Gastrocnemius medialis (tissue), 4 donors: ENCODE measurements around the gene TRIM43. TPM values are rescaled to one million over a fixed set of nuclear protein-coding genes. Genes with fewer than 3 reads are reported as not detected.
"Not testable (repeated sequence)": the region's sequence is repeated elsewhere in the genome, so short reads cannot be mapped to it uniquely, and the experiment has no call there.

Experiments used
- ATAC-seq, 2 donors: fragments of 150-250 bp; one replicate each; pipeline ENCODE4 v1.9.1; 2016
- DNase-seq, 2 donors: peaks; one replicate each; pipeline ENCODE4 v3.0.0-alpha.2; 2019
- H3K27ac ChIP-seq, 4 donors: fragments of 200-600 bp; sonication (generic); 1 replicate in 1 of 4; 2 replicates in 3 of 4; pipeline ENCODE4 v1.5.1; 2016 to 2018; ENCODE audit warnings: mild to moderate bottlenecking in 2 of 4, moderate library complexity in 1 of 4
- H3K27me3 ChIP-seq, 3 donors: fragments of 200-600 bp; sonication (generic) in 2 of 3; 1 replicate in 1 of 3; 2 replicates in 2 of 3; pipeline versions ENCODE4 v1.5.1 to v1.6.0; 2016 to 2019; ENCODE audit warnings: mild to moderate bottlenecking in 1 of 3, moderate library complexity in 1 of 3
- H3K36me3 ChIP-seq, 2 donors: fragments of 200-600 bp; sonication (generic) in 1 of 2; one replicate each; pipeline ENCODE4 v1.5.1; 2017 to 2018
- H3K4me1 ChIP-seq, 2 donors: fragments of 200-600 bp; sonication (generic) in 1 of 2; one replicate each; pipeline ENCODE4 v1.5.1; 2016 to 2017; ENCODE audit warnings: mild to moderate bottlenecking in 2 of 2
- H3K4me3 ChIP-seq, 4 donors: fragments of 200-600 bp; sonication (generic) in 3 of 4; 1 replicate in 1 of 4; 2 replicates in 3 of 4; pipeline ENCODE4 v1.5.1; 2016 to 2019; ENCODE audit warnings: mild to moderate bottlenecking in 2 of 4
- H3K9me3 ChIP-seq, 3 donors: fragments of 200-600 bp; sonication (generic) in 2 of 3; 1 replicate in 1 of 3; 2 replicates in 2 of 3; pipeline ENCODE4 v1.5.1; 2016 to 2019
- in situ Hi-C, 4 donors: fragments of 200-750 bp; cut with MboI; loops; one replicate each; pipeline versions ENCODE4 v1.15.0 to v1.8.0; 2017; ENCODE audit warnings: low sequenced_read_pairs in 4 of 4
- intact Hi-C: fragments of 100-400 bp; cut with DNase I; formaldehyde crosslinking; loops from one replicate; pipeline ENCODE4 v1.15.1; 2023; ENCODE audit warnings: low total_unique reads
- total RNA-seq, 4 donors: library from RNA; depleted of rRNA; stranded (reverse); fragments of >200 nt; gene quantifications; one replicate each; pipeline versions ENCODE4 v1.1.0 to v1.2.3, GENCODE V29; 2016

Gene TRIM43
- total RNA-seq, 4 donors from 2014 or later = not detected

DNA sequence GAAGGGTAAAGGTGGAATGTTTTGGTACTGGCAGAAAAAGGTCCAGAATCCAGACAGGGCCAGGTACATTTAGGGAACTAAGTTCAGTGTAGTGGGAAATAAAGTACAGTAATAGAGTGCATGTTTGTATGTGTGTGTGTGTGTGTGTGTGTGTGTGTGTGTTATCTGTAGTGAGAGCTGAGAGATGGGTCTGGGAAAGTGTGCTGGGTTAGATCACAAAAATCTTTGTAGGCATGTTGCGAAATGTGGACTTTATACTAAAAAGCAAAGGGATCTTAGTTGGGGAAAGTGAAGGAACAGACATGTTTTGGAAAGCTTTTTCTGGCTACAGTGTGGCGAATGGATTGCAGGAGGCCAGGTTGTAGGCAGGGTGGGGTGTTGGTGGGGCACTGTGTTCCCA, 53.5 kb downstream of the TRIM43 start:
- ATAC-seq, in situ Hi-C loops, H3K4me1 ChIP-seq: not testable (repeated sequence)

DNA sequence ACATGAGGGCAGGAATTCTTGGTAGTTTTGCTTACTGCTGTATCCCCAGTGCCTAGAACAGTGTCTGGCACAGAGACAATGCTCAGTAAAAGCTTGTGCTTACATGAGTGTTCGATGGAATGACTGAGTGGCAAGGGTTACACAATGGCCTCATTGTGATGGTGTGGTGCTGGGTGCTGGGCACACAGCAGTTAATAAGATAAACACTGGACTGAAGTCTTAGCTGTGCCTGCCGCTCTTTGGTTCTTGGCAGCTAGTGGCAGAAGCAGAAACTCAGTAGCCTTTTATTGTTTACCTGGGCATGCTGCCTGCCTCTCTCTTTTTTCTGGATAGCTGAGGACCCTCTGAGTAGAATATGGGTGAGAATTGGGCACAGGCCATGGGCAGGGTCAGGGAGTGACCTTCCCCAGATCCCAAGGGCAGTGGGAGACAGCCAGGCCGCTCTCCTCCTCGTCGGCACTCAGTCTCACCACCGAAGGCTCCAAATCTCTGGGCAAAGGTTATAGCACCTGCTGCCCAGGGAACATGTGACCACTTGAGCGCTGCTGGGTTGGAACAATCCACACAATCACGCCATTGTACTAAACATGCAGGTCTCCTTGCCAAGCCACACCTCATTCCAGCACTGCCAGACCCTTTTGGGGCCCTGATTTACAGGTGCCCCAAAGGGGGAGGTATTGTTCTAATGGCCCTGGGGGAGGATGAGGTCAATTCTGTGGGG, 54.6 kb downstream of the TRIM43 start:
- in situ Hi-C loops, H3K9me3 ChIP-seq, H3K4me1 ChIP-seq, H3K27ac ChIP-seq, H3K36me3 ChIP-seq, ATAC-seq, H3K27me3 ChIP-seq, H3K4me3 ChIP-seq, intact Hi-C loops, DNase-seq: not testable (repeated sequence)

More for the DNA sequence above, 53.5 kb downstream of the TRIM43 start:
- H3K4me3 ChIP-seq, H3K27ac ChIP-seq, H3K36me3 ChIP-seq, DNase-seq, intact Hi-C loops, H3K9me3 ChIP-seq, H3K27me3 ChIP-seq: not testable (repeated sequence)

DNA sequence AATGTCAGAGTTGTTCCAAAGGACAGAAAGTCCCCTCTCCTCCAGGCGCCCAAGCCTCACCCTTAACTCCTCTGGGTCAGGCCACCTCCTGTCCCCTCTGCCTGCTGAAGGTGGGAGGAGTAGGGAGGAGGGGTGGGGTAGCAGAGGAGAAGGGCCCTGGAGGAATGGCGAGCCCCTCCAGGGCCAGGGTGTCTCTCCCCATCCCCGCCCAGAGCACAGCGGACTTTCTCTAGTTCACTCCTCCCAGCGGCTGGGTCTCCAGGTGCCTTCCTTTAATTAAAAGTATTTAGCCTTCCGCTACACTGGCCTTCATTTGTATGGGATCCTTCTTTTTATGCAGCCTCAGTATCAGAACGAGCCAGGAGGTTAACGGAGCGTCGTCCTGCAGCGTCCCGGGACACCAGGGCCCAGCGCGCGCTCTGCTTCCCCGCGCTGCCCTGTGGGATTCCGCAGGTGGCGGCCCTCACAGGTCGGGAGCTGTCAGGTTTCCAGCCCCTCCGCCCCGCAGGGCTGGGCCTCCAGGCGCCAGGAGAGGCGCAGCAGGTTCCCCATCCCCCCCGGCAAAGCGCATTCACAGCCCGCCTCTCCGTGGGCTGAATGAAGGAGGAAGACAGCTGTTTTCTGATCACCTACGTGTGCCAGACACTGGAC, 57.2 kb downstream of the TRIM43 start:
- H3K4me3 ChIP-seq, DNase-seq, intact Hi-C loops, H3K27ac ChIP-seq, H3K4me1 ChIP-seq, H3K9me3 ChIP-seq, H3K27me3 ChIP-seq, in situ Hi-C loops, ATAC-seq, H3K36me3 ChIP-seq: not testable (repeated sequence)

Other genes starting within 250 kb of the TRIM43 start
- 10 to 100 TPM; 18.4 to 28.3 (median 27.0) TPM for gene FAHD2A, start 189.3 kb upstream of the TRIM43 start, total RNA-seq
- not detected for gene TRIM43B, start 107.2 kb upstream of the TRIM43 start, total RNA-seq